CD4-positive, CD25-positive, alpha-beta regulatory T cell (primary cell): Measurements from ENCODE around the gene MYO18B. TPM values are rescaled to one million over a fixed set of nuclear protein-coding genes. Genes with fewer than 3 reads are reported as not detected.

ENCODE experiments used
- ATAC-seq, 2 donors: fragments of 150-1000 bp; cut with Tn5 transposase; one replicate each; pipeline ENCODE4 v1.10.0; 2021; ENCODE audit warnings: low read depth in 2 of 2, moderate number of reproducible peaks in 2 of 2, moderate library complexity in 1 of 2
- DNase-seq, 3 donors: peaks; one replicate each; pipeline versions ENCODE4 v3.0.0 to v3.0.0-alpha.2; 2012 to 2022; ENCODE audit warnings: mixed read lengths in 1 of 3
- H3K27ac ChIP-seq: one replicate; pipeline ENCODE4 v1.7.0; 2013; ENCODE audit warnings: mild to moderate bottlenecking, low read length; ENCODE audit not compliant: insufficient read depth, poor library complexity, severe bottlenecking
- H3K27me3 ChIP-seq: one replicate; pipeline ENCODE4 v1.7.0; 2013; ENCODE audit warnings: low read length; ENCODE audit not compliant: control insufficient read depth, insufficient read depth
- H3K36me3 ChIP-seq: one replicate; pipeline ENCODE4 v1.7.0; 2013; ENCODE audit warnings: mild to moderate bottlenecking, low read length, moderate library complexity; ENCODE audit not compliant: control insufficient read depth, insufficient read depth
- H3K4me1 ChIP-seq: 2 replicates; pipeline ENCODE4 v1.7.0; 2013; ENCODE audit warnings: mild to moderate bottlenecking, low read length; ENCODE audit not compliant: insufficient read depth, control insufficient read depth, poor library complexity, severe bottlenecking
- H3K4me3 ChIP-seq: one replicate; pipeline ENCODE4 v1.7.0; 2013; ENCODE audit warnings: low read depth, mild to moderate bottlenecking, low read length, moderate library complexity
- H3K9me3 ChIP-seq, 2 experiments: 1 replicate in 1 of 2; 2 replicates in 1 of 2; pipeline ENCODE4 v1.7.0; 2013; ENCODE audit warnings: low read length in 2 of 2, mild to moderate bottlenecking in 1 of 2, moderate library complexity in 1 of 2; ENCODE audit not compliant: control insufficient read depth in 2 of 2
- H3K27ac Mint-ChIP-seq, 3 donors: one replicate each; pipeline ENCODE4 v1.8.0; 2020 to 2022; ENCODE audit warnings: mild to moderate bottlenecking in 3 of 3, mixed read lengths in 3 of 3, moderate library complexity in 2 of 3
- H3K27me3 Mint-ChIP-seq: one replicate; pipeline ENCODE4 v1.8.0; 2022; ENCODE audit warnings: mild to moderate bottlenecking, mixed read lengths
- H3K36me3 Mint-ChIP-seq: one replicate; pipeline ENCODE4 v1.8.0; 2020; ENCODE audit warnings: mixed read lengths
- H3K4me1 Mint-ChIP-seq, 4 donors: one replicate each; pipeline ENCODE4 v1.8.0; 2020 to 2022; ENCODE audit warnings: mixed read lengths in 4 of 4, mild to moderate bottlenecking in 1 of 4
- H3K4me3 Mint-ChIP-seq, 4 donors: one replicate each; pipeline ENCODE4 v1.8.0; 2020 to 2022; ENCODE audit warnings: mild to moderate bottlenecking in 4 of 4, mixed read lengths in 4 of 4, moderate library complexity in 3 of 4
- H3K9me3 Mint-ChIP-seq, 7 donors: one replicate each; pipeline ENCODE4 v1.8.0; 2020 to 2022; ENCODE audit warnings: mixed read lengths in 7 of 7, mild to moderate bottlenecking in 3 of 7, moderate library complexity in 2 of 7
- polyA plus RNA-seq, 4 donors: library from polyadenylated mRNA; unstranded; fragments of 300-500 nt; fragmentation: Illumina TruSeq; gene quantifications; one replicate each; pipeline ENCODE4 v1.2.3, GENCODE V29; 2021
- total RNA-seq: library from RNA; stranded (reverse); gene quantifications from one replicate; pipeline ENCODE4 v1.2.3, GENCODE V29; 2022

Gene MYO18B
- total and polyA plus RNA-seq, 5 donors from 2014 or later = 0.27 to 0.35 TPM; not detected in 3

- Mint-ChIP-seq H3K4me3 (no peak overlapping the region), H3K27ac (no peak overlapping the region), H3K9me3 (peaks cover 0 to 7% (median 1%) of the 10 kb centered on the region in 7 donors), H3K4me1 (no peaks in the 10 kb centered on the region), H3K36me3 (no peaks in the 10 kb centered on the region), H3K27me3 (peaks cover 23% of the 10 kb centered on the region)
- Histone ChIP-seq H3K9me3 (peaks cover 0 to 2% of the 10 kb centered on the region in 2 experiments), H3K27me3 (peaks cover 11% of the 10 kb centered on the region), H3K27ac (no peak overlapping the region), H3K4me3 (no peak overlapping the region), H3K36me3 (no peaks in the 10 kb centered on the region), H3K4me1 (no peaks in the 10 kb centered on the region)
- DNase-seq (no peak), ATAC-seq (no peak)
Observed at GRCh38 chr22:25919452-25919851, 177.5 kb downstream of the MYO18B start.

DNA sequence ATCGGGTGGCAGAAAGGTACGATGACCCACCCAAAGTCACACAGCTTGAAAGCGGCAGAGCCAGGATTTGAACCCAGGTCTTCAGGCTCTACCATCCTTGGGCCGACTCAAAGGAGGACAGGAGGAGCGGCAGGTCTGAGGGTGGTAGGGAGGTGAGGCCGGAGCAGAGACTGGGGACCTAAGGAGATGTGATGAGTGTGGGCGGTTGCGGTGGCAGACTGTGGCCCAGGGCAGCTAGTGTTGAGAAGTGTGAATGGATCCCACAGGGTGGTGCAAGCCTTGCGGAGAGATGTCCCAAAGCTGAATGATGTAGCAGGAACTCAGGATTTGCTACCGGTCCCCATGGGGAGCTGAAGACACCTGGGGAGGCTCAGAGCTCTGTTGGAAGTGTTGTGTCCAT, 180.2 kb downstream of the MYO18B start:
- Histone ChIP-seq H3K9me3 (peaks cover 0 to under 1% of the 10 kb centered on the region in 2 experiments), H3K4me3 (no peak overlapping the region), H3K27me3 (peaks cover 8% of the 10 kb centered on the region), H3K4me1 (no peaks in the 10 kb centered on the region), H3K27ac (no peak overlapping the region), H3K36me3 (no peaks in the 10 kb centered on the region)
- ATAC-seq (no peak), DNase-seq (no peak)
- peaks cover 29% of the 10 kb centered on the region for H3K27me3 Mint-ChIP-seq
- peaks cover 0 to 6% (median 1%) of the 10 kb centered on the region in 7 donors for H3K9me3 Mint-ChIP-seq
- H3K36me3 Mint-ChIP-seq = no peaks in the 10 kb centered on the region
- no peak overlapping the region for H3K4me3 Mint-ChIP-seq
- no peaks in the 10 kb centered on the region for H3K4me1 Mint-ChIP-seq
- H3K27ac Mint-ChIP-seq = no peak overlapping the region

DNA sequence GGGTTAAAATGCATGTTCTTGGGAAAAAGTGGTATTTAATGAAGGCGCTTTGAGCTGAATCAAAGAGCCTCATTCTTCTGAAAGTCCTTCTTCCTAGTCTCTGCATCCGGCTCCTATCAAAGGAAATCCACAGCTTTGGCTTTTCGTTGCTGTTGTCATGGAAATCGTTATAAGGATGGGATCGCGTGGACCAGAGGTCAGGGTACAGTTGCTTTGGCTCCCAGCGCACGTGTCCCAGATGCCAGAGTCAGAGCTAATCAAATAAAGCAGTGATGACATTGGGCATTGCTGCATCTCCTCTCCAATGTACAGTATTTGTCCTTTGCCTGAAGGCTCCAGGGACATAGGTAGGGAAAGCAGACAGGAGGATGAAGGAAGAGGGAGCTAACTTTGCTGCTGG, 181.9 kb downstream of the MYO18B start:
- Histone ChIP-seq H3K4me3 (no peak overlapping the region), H3K27ac (no peak overlapping the region), H3K9me3 (no peaks in the 10 kb centered on the region), H3K27me3 (peaks cover 4% of the 10 kb centered on the region), H3K4me1 (no peaks in the 10 kb centered on the region), H3K36me3 (no peaks in the 10 kb centered on the region)
- Mint-ChIP-seq H3K36me3 (no peaks in the 10 kb centered on the region), H3K27me3 (peaks cover 21% of the 10 kb centered on the region), H3K9me3 (peaks cover 0 to 7% (median 2%) of the 10 kb centered on the region in 7 donors), H3K4me3 (no peak overlapping the region), H3K4me1 (no peaks in the 10 kb centered on the region), H3K27ac (no peak overlapping the region)
- ATAC-seq (no peak), DNase-seq (no peak)

DNA sequence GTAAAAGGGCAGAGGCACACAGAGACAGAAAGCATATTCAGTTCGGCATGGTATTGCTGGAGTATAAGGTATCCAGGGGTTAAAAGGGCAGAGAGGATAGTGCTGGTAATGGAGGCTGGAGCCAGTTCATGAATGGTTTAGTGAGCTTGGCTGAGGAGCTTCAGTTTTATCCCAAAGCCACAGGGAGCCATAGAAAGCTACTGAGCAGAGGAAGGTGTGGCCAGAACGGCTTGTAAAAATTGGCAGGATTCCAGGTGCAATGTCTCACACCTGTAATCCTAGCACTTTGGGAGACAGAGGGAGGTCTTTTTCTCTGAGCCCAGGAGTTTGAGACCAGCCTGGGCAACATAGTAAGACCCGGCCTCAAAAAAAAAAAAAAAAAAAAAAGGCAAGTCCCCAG, 186.1 kb downstream of the MYO18B start:
- no peaks in the 10 kb centered on the region for H3K36me3 ChIP-seq
- Mint-ChIP-seq H3K4me1 (no peaks in the 10 kb centered on the region), H3K9me3 (peaks cover 0 to 7% (median 3%) of the 10 kb centered on the region in 7 donors), H3K27ac (no peak overlapping the region), H3K4me3 (no peak overlapping the region), H3K36me3 (no peaks in the 10 kb centered on the region), H3K27me3 (peaks cover 26% of the 10 kb centered on the region)
- H3K9me3 ChIP-seq = no peaks in the 10 kb centered on the region
- H3K4me3 ChIP-seq = no peak overlapping the region
- no peak for DNase-seq
- H3K4me1 ChIP-seq = no peaks in the 10 kb centered on the region
- no peak overlapping the region for H3K27ac ChIP-seq
- no peaks in the 10 kb centered on the region for H3K27me3 ChIP-seq
- ATAC-seq = no peak

GRCh38 chr22:25929321-25929878, 187.4 kb downstream of the MYO18B start:
- Histone ChIP-seq H3K4me3 (no peak overlapping the region), H3K9me3 (no peaks in the 10 kb centered on the region), H3K27ac (no peak overlapping the region), H3K36me3 (no peaks in the 10 kb centered on the region), H3K4me1 (no peaks in the 10 kb centered on the region), H3K27me3 (no peaks in the 10 kb centered on the region)
- H3K4me1 Mint-ChIP-seq = no peaks in the 10 kb centered on the region
- no peak for ATAC-seq
- peaks cover 0 to 15% (median 5%) of the 10 kb centered on the region in 7 donors for H3K9me3 Mint-ChIP-seq
- H3K27me3 Mint-ChIP-seq = peaks cover 23% of the 10 kb centered on the region
- no peaks in the 10 kb centered on the region for H3K36me3 Mint-ChIP-seq
- DNase-seq = no peak
- no peak overlapping the region for H3K27ac Mint-ChIP-seq
- no peak overlapping the region for H3K4me3 Mint-ChIP-seq

GRCh38 chr22:25930083-25930482, 188.1 kb downstream of the MYO18B start:
- ATAC-seq (no peak), DNase-seq (no peak)
- Mint-ChIP-seq H3K4me3 (no peak overlapping the region), H3K4me1 (no peaks in the 10 kb centered on the region), H3K27me3 (peaks cover 17% of the 10 kb centered on the region), H3K27ac (no peak overlapping the region), H3K9me3 (peaks cover 0 to 15% (median 5%) of the 10 kb centered on the region in 7 donors), H3K36me3 (no peaks in the 10 kb centered on the region)
- H3K9me3 ChIP-seq = no peaks in the 10 kb centered on the region
- H3K4me1 ChIP-seq = no peaks in the 10 kb centered on the region
- no peaks in the 10 kb centered on the region for H3K36me3 ChIP-seq
- no peak overlapping the region for H3K4me3 ChIP-seq
- H3K27ac ChIP-seq = no peak overlapping the region
- no peaks in the 10 kb centered on the region for H3K27me3 ChIP-seq

DNA sequence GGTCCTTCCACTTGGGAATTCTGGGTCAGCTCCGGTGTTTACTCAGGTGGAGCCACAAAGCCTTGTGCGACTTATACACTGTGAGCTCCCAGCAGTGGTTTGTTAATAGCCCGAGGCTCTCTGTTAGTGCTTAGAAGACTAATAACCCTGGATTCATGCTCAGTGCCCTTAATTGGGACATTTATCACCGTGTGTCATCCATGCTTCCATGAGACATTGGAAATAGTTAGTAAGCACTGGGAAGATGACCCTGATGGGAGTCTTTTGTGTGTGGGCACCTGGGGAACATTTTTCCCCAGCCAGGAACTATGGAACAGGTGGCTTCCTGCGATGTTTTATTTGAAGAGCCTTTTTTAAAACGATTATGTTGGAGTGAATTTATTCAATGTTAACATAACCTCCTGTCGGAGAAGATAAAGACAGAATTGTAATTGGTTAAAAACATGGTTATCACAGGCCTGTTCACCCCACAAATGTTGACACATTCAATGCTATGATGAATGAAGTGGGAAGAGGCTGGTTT, 188.9 kb downstream of the MYO18B start:
- no peaks in the 10 kb centered on the region for H3K27me3 ChIP-seq
- H3K4me3 ChIP-seq = no peak overlapping the region
- Mint-ChIP-seq H3K27me3 (peaks cover 20% of the 10 kb centered on the region), H3K36me3 (no peaks in the 10 kb centered on the region), H3K27ac (no peak overlapping the region), H3K4me1 (no peaks in the 10 kb centered on the region), H3K4me3 (no peak overlapping the region), H3K9me3 (peaks cover 0 to 16% (median 5%) of the 10 kb centered on the region in 7 donors)
- H3K27ac ChIP-seq = no peak overlapping the region
- no peak for DNase-seq
- no peaks in the 10 kb centered on the region for H3K9me3 ChIP-seq
- no peaks in the 10 kb centered on the region for H3K36me3 ChIP-seq
- ATAC-seq = no peak
- no peaks in the 10 kb centered on the region for H3K4me1 ChIP-seq

- no peaks in the 10 kb centered on the region for H3K27me3 ChIP-seq
- ATAC-seq (no peak), DNase-seq (no peak)
- Mint-ChIP-seq H3K36me3 (no peaks in the 10 kb centered on the region), H3K27ac (no peak overlapping the region), H3K4me1 (no peaks in the 10 kb centered on the region), H3K9me3 (peaks cover 0 to 15% (median 6%) of the 10 kb centered on the region in 7 donors), H3K4me3 (peak overlapping the region in 1 of 4 donors; percentile 43), H3K27me3 (peaks cover 17% of the 10 kb centered on the region)
- H3K4me3 ChIP-seq = no peak overlapping the region
- no peak overlapping the region for H3K27ac ChIP-seq
- H3K9me3 ChIP-seq = no peaks in the 10 kb centered on the region
- H3K36me3 ChIP-seq = no peaks in the 10 kb centered on the region
- H3K4me1 ChIP-seq = no peaks in the 10 kb centered on the region
Observed at GRCh38 chr22:25933158-25933788, 191.3 kb downstream of the MYO18B start.
